NCI-H2196 (cell line): ENCODE measurements around the gene TMPRSS9.
"Not testable (repeated sequence)": the region's sequence is repeated elsewhere in the genome, so short reads cannot be mapped to it uniquely, and the experiment has no call there.

ENCODE experiments used
- DNase-seq: peaks from one replicate; lab custom pipeline; 2025; ENCODE audit not compliant: unreplicated experiment; lab: John Stamatoyannopoulos, UW

The TMPRSS9 gene

DNA sequence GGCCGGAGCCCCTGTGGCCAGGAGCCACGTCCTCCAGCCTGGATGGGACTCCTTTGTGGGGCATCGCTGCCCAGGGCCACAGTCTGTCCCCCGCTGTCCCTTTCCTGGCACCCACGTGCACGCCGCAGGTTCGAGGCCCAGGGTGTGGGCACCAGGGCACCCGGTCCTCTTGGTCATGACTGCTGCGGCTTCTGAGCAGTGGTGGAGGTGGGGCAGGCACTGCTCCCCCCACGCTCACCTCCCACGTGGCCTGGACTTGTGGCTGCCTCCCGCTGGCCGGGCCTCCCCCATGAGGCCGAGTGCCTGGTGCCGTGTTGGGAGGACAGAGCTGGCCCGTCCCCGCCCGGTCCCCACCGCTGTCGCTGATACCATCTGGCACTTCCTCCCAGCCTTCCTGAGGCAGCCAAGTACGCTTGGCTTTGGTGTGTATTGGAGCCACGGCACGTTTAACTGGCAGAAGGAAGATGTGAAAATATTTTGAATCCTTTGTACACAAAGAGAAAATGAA lies 18.8 kb upstream of the TMPRSS9 start:
- no peak for DNase-seq

DNA sequence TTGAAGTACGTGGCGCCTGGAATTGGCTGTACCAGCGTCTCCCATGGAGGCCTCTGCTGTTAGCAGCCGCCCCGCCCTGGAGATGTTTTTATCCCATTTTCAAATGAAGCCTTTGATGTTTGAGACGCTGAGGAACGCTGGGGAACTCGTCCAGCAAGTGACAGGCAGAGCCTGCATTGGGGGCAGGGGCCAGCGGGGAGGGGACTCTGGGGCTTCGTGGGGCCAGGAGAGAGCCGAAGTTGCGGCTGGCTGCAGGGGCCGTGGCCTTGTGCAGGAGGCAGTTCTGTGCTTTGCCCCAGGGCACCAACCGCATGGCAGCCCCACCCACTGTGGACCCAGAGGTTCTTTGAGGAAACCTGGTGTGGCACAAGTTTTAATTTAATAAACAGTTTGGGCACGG lies 18.1 kb upstream of the TMPRSS9 start:
- no peak for DNase-seq

DNA sequence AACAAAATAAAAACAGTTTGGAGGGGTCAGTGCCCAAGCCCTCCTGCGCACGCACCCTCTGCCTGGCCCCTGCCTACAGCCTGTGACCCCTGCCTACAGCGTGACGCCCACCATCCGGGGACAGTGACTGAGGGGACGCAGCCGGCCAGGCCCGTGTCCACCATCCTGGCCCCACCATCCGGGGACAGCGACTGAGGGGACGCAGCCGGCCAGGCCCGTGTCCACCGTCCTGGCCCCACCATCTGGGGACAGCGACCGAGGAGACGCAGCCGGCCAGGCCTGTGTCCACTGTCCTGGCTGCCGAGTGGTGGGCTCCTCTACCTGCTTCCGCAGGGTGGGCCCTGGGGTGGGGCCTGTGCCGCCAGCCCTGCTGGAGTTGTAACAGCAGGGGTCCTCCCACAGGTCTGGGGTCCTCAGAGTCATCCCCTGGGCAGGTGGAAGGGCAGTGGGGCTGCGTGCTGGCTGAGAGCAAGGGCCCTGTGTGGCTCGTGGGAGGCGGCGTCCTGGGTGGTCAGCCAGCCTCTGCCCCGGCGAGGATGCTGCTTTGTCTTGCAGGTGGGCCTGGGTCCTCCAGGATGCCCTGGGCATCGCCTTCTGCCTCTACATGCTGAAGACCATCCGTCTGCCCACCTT lies 17.3 kb upstream of the TMPRSS9 start:
- no peak for DNase-seq

DNA sequence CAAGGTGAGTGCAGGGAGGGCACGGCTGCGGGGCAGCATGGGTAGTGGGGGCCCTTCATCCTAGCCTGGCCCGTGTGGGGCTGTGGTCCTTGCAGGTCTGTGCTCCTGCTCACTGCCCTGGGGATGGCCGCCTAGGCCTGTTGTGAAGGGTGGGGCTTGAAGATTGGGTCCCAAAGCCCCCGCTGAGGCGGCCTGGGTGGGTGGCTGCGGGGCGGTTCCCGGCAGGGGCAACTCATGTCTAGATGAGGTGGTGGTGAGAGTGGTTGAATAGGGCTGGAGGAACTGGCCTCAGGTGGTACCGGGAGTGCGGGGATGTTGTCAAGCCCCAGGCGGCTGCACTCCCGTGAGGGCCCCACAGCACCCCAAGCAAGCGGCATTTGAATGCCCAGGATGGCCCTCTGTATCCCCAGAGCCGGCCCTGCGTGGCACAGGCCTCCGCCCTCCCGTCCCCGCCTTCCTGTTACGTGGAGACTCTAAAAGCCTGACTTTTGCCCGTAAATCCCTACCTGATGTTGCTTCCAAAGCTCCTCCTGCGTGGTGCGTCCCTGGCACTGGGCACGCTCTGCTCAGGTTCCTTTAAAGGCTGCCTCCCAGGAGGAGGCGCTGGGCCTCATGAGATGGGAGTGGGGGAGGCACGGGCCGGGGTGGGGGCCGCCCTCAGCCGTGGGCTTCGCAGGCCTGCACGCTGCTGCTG lies 16.6 kb upstream of the TMPRSS9 start:
- no peak for DNase-seq

DNA sequence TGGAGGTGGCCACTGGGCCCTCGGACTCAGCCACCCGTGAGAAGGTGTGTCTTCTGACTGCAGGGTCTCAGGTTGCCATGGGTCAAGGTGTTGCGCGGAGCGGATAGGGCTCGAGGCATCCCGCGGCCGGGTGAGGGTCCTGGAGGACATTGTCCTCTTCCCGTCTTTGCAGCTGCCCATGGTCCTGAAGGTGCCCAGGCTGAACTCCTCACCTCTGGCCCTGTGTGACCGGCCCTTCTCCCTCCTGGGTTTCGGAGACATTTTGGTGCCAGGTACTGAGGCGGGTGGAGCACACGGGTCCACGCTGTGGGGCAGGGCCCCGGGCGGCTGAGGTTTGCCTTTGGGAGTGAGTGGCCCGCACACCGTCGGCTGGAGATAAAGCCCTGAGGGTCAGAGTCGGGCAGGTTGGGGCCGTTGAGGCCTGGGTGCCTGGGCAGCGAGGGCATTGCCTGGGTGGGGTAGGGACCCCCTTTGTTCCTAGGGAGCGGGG lies 15.6 kb upstream of the TMPRSS9 start:
- DNase-seq: no peak

DNA sequence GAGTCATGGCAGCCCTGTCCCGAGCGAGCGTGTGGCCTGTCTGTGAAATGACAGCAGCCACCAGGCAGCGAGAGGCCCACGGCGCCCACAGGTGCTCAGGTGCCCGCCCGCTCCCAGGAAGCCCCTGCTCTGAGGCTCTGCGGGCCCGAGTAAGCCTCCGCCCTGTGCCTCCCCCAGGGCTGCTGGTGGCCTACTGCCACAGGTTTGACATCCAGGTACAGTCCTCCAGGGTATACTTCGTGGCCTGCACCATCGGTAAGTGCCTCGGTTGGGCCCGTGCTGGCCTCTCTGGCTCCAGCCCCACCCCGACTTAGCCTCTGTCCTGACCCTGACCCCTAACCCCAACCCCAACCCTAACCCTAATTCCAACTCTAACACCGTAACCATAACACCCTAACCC lies 15.0 kb upstream of the TMPRSS9 start:
- no peak for DNase-seq

DNA sequence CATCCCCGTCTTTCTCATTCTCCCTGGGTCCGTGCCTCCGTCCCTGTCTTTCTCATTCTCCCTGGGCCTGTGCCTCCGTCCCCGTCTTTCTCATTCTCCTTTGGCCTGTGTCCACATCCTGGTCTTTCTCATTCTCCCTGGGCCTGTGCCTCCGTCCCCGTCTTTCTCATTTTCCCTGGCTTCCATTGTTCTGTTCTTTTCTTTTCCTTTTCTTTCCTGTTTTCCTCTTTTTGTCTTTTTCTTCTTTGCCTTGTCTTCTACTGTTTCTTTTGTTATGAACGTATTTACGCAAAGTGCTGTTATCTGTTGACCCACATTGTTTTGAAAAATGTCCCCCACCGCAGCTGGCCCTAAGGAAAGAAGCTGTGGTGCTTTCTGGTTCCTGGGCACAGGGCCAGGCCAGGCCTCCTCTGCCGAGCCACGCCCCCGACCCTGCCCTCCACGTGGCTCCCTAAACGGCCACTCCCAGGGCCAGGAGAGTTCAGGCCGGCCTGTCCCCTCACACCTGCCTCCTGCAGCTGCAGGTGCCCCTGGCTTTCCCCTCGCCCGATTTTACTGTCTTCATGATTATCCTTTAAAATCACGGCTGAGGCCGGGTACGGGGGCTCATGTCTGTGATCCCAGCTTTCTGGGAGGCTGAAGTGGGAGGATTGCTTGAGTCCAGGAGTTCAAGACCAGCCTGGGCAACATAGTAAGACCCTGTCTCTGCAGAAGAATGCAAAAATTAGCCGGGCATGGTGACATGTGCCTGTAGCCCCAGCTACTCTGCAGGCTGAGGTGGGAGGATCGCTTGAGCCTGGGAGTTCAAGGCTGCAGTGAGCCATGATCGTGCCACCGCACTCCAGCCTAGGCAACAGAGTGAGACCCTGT lies 14.0 kb upstream of the TMPRSS9 start:
- DNase-seq: peak; percentile 86

DNA sequence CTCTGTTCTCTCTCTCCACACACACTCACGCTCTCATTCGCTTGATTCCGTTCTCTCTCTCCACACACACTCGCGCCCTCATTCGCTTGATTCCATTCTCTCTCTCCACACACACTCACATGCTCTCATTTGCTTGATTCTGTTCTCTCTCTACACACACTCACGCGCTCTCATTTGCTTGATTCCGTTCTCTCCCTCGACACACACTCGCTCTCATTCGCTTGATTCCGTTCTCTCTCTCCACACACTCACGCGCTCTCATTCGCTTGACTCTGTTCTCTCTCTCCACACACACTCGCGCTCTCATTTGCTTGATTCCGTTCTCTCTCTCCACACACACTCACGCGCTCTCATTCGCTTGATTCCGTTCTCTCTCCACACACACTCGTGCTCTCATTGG lies 10.2 kb upstream of the TMPRSS9 start:
- not testable (repeated sequence) for DNase-seq

DNA sequence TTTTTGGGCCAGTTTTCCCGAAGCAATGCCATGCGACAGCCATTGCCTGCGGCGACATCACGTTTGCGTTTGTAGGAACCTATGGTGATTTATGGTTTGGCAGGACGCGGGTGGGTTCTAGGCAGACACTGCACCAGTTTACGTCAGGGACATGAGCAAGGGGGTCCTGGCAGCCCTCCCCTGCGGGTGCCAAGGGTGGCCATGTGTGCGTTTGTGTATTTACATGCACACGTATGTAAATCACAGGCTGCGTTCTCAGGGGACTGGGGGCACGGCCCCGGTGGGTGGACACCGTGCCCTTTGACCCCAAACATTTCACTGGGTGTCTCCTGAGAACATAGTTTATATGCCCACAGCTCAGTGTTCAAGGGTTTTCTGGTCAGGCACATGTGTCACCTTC lies 9.4 kb upstream of the TMPRSS9 start:
- DNase-seq: no peak

DNA sequence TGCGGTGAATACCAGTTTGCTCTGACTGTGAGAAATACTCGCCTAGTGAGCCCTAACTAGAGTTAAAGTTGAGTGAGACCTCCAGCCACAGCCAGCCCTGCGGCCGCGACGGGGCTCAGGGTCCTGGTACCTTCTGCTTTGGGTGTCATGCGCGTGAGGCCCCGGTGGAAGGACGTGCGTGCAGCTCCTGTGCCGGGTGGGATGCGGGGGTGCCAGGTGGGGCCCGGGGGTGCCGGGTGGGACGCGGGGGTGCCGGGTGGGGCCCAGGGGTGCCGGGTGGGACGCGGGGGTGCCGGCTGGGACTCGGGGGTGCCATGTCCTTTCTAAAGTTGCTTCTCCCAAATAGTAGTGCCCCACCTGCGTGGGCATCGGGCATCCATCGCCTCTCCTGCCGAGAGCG lies 8.5 kb upstream of the TMPRSS9 start:
- DNase-seq: no peak

DNA sequence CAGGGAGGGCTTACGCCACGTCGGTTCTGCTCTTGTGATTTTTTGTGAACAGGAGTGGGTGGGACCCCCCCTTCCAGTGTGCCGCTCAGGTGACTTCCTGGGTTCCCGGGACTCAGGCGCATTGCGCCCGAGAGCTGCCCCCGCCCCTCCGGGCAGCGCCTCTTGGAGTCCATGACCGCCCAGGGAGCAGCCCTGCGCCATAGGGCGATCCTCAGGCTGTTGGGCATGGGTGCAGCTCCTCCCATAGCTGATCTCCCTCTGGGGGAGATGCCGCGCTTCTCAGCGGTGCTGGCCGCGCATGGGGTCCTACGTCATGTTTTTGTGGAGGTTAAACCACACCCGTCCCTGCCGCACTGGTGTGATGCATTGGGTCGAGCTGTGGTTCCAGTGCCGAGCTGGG lies 7.9 kb upstream of the TMPRSS9 start:
- DNase-seq: no peak

DNA sequence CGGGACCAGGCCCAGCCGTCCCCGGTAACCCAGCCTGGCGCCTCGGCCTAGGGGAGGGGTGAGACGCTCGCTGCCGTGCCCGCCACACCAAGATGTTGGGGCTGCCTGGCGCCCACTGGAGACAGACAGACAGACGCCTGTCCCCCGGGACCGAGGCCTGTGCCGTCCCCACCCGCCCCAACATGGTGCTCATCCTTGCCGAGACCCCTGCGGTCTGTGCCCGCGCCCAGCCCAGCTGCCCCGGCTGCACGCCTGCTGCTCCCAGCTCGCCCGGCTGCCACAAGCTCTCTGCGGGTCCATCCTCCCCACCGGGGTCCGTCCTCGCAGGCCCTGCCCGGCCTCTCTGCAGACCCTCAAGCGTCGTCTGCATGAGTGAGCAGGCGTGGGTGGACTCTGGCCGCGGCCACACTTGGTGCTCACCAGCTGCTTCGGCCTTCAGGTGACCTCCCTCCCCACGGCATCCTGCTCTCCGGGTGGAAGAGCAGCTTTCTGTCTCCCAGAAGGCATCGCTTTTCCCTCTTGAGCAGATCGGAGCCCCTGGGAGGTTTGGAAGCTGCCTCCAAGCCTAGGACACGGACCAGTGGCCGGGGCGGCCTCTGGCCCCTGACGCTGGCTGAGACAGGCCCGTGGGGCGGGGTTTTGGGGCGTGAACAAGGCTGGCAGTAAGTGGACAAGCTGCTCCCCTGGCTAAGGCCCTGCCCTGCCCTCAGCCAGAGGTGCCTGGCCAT lies 6.7 kb upstream of the TMPRSS9 start:
- no peak for DNase-seq

DNA sequence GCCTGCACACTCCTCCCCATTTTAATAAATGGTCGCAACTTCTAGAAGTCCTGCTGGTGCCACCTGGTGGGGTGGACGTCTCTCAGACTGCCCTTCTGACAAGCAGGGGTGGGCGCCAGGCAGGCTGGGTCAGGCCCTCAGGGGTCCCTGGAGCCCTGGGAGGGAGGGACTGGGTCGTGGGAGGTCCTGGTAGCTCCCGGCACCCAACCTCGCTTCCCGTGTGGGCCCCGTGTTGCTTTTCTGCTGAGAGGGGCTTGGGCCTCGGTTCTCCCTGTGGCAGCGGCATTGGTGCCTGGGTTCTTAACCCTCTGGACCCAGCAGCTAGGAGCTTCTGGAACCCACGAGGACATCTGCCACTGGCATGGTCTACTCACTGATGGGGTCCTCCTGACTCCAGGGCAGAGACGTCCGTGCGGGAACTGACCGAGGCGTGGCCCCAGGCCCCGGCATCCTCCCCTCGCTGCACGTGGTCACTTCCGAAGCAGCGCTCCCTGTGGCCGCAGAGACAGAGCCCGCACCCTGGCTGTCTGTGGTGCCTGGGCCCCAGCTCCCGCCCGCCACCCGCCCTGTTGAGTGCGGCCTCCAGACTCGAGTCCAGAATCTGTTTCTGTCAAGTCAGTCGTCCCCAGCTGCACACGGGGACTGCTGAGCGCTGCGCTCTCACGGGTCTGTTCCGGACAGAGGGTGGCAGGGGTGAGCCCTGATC lies 6.0 kb upstream of the TMPRSS9 start:
- no peak for DNase-seq

DNA sequence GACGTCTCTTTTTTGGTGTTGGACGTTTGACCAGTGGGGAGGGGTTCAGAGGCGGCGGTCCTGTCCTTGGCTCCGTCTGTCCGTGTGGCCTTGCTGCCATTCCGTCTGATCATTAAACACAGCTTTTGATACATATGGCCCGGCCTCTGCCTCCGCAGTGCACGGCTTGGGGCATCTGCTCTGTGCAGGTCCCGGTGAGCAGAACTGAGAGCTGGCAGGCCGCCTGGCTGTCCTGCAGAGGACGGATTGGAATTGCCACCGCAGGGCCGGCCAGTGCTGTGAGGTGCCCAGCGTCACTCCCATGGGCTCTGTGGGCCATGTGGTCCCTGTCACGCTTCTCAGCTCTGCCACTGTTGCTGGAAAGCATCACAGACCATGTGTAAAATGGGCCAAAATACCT lies 5.4 kb upstream of the TMPRSS9 start:
- DNase-seq: no peak

DNA sequence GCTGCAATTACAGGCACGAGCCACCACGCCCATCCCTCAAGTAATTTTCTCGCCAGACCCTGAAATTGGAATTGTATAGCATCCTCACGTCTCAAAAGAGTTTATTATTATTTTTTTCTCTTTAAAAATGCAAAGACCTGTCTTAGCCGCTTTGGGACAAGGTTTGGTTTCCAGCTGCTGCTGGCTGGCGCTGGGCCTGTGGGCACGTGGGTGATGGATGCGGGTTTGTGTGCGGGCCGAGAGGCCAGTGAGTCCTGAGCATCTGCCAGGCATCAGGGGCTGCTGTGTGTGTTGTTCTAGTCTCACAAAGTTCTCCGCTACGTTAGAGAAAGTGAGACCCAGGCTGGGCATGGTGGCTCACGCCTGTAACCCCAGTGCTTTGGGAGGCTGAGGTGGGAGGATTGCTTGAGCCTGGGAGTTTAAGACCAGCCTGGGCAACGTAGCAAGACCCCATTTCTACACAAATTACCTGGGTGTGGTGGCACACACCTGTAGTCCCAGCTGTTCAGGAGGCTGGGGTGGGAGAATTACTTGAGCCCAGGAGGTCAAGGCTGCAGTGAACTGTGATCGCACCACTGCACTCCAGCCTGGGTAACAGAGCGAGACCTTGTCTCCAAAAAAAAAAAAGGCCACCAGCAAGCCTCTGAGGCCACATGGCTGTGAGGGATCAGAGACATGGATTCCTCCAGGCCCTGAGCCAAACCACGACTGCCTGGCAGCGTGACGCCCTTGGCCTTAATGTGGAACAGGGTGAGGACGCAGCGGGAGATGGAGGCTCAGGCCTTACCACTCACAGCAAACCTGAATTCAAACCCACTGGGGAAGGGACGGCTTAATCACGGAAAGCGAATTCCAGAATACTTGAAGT lies 4.7 kb upstream of the TMPRSS9 start:
- peak; percentile 11 for DNase-seq

DNA sequence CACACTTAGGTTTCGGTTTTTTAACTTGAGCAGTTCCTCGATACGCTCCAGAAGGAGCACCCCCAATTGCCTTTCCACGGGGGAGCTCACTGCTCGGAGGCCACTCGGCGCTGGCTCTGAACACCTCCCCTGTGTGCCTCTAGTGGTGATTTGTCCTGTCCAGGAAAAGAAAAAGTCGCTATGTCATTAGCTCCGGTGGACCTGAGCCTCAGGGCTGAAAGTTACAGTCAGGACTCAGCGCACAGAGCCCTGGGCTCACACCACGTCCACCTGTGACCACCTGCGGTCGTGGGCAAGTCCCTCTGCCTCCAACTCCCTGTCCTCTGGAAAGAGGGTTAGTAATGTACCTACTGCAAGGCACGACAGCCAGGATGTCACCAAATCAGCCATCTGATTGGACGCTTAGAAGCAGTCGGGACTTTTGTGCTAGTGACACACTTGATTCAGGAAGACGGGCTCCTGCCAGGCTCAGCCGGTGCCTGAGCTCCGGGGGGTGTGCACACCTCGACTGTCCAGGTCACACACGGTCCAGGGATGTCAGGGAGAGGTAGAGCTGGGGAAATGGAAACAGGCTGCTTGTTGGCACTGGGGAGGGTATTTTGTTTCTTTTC lies 3.9 kb upstream of the TMPRSS9 start:
- no peak for DNase-seq

DNA sequence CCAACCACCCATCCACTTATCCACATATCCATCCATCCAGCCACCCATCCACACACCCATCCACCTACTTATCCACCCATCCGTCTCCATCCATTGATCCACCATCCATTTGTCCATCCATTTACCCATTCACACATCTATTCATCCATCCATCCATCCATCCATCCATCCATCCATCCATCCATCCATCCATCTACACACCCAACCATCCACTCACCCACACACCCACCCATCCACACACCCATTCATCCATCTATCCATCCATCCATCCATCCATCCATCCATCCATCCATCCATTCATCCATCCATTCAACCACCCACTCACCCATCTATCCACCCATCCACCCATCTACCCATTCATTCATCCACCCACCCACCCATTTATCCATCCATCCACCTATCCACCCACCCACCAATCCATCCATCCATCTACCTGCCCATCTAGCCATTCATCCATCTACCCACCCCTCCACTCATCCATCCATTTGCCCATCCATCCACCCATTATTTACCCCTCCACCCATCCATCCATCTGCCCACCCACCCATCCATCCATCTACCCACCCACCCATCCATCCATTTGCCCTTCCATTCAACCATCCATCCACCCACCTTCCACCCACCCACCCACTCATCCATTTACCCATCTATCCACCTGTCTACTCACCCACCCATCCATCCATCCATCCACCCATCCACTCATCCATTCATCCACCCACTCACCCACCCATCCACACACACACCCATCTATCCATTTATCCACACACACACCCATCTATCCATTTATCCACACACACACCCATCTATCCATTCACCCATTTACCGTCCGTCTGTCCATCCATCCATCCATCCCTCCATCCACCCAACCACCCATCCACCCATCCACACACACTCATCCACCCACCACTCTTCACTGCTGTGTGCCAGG lies 2.5 kb upstream of the TMPRSS9 start:
- DNase-seq: no peak
